Kidney epithelial cell (primary cell): Measurements from ENCODE around the gene CXCL16. TPM values are rescaled to one million over a fixed set of nuclear protein-coding genes. Genes with fewer than 3 reads are reported as not detected.

Source experiments
- DNase-seq: peaks from one replicate; pipeline ENCODE4 v3.0.0-alpha.2; 2010; ENCODE audit warnings: low read depth
- H3K27me3 ChIP-seq: 2 replicates; pipeline ENCODE4 v1.6.0; 2011; ENCODE audit warnings: low read length; ENCODE audit not compliant: control insufficient read depth, insufficient read depth
- H3K36me3 ChIP-seq: 2 replicates; pipeline ENCODE4 v1.5.1; 2011; ENCODE audit warnings: low read length; ENCODE audit not compliant: control insufficient read depth, insufficient read depth
- H3K4me3 ChIP-seq: 2 replicates; pipeline ENCODE4 v1.5.1; 2011; ENCODE audit warnings: low read depth, mild to moderate bottlenecking, control low read depth, low read length
- total RNA-seq: library from RNA; depleted of rRNA; stranded (reverse); fragments of >200 nt; gene quantifications from 2 replicates; pipeline ENCODE4 v1.2.3, GENCODE V29; 2015
- TF ChIP-seq, protein P1 (sequence below): IDR thresholded peaks from 2 replicates; pipeline ENCODE4 v1.5.1; 2011; ENCODE audit warnings: mild to moderate bottlenecking, moderate library complexity, low read length, control low read depth, inconsistent platforms; ENCODE audit not compliant: insufficient read depth, poor library complexity, severe bottlenecking

CXCL16 gene
- total RNA-seq, 1 donor from 2014 or later: 96.1 TPM

DNA sequence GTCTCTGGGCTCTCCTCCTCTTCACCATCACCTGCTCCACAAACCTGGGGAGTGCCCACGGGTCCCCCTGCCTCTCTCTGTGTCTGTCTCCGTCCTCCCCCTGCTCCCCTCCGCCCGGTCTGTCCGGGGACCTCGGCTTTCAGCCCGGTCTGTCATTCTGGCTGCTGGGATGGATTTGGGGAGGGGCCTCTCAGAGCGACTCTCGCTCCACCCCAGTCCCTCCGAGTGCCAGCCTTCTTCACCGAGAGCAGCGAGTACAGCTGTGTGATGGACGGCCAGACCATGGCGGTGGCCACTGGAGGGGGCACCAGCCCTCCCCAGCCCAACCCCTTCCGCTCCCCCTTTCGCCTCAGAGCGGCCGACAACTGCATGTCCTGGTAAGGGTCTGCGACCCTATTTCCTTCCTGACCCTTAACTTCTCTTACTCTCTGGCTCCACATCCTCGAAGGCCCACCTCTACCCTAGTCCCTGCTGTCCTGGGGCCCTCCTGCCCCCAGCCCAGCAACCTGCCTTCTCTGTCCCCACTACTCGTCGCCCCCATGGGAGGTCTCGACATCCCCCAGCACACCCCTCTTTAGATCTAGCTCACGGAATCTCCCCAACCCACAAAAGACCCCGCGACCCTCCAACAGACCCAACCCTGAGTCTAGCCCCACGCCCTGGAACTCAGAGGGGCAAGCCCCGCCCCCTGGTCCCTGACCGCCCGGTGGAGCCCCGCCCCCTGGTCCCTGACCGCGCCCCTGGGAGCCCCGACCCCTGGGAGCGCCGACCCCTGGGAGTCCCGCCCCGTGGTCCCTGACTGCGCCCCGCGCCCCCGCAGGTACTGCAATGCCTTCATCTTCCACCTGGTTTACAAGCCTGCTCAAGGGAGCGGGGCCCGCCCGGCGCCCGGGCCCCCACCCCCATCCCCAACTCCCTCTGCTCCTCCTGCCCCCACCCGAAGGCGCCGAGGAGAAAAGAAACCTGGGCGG is 5.6 kb upstream of the CXCL16 start:
- Histone ChIP-seq H3K4me3 (no peak overlapping the region), H3K27me3 (peaks cover 51% of the 10 kb centered on the region), H3K36me3 (no peaks in the 10 kb centered on the region)
- no peak for DNase-seq
- TF ChIP-seq, protein P1, sequence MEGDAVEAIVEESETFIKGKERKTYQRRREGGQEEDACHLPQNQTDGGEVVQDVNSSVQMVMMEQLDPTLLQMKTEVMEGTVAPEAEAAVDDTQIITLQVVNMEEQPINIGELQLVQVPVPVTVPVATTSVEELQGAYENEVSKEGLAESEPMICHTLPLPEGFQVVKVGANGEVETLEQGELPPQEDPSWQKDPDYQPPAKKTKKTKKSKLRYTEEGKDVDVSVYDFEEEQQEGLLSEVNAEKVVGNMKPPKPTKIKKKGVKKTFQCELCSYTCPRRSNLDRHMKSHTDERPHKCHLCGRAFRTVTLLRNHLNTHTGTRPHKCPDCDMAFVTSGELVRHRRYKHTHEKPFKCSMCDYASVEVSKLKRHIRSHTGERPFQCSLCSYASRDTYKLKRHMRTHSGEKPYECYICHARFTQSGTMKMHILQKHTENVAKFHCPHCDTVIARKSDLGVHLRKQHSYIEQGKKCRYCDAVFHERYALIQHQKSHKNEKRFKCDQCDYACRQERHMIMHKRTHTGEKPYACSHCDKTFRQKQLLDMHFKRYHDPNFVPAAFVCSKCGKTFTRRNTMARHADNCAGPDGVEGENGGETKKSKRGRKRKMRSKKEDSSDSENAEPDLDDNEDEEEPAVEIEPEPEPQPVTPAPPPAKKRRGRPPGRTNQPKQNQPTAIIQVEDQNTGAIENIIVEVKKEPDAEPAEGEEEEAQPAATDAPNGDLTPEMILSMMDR: no peak

DNA sequence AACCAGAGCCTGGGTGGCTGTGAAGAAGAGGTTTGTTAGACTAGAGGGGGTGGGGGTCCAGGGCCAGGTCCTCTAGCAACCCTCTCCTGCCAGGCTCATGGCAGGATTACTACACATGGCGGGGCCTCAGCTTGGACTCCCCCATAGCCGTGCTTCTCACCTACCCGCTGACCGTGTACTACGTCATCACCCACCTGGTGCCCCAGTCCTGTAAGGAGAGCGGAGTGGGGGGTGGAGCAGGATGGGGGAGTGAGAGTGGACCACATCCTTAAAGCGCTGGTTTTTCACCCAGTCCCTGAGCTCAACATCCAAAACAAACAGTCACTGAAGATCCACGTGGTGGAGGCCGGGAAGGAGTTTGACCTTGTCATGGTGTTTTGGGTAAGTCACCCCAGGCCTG is 4.2 kb upstream of the CXCL16 start:
- Histone ChIP-seq H3K4me3 (no peak overlapping the region), H3K36me3 (no peaks in the 10 kb centered on the region), H3K27me3 (peaks cover 60% of the 10 kb centered on the region)
- no peak for DNase-seq
- TF ChIP-seq, protein P1: no peak

DNA sequence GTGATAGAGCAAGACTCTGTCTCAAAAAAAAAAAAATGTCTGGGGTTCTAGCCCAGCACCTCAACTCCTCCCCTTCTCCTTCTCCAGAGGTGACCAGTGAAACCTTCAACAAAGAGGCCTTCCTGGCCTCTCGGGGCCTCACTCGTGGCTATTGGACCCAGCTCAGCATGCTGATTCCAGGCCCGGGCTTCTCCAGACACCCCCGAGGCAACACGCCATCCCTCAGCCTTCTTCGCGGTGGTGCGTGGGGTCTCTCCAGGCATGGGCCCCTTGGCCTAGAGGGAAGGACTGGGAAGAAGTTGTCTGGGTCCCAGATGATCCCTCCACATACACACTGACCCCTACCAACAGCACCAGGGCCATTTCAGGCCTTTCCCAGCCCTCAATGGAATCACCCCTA is 3.5 kb upstream of the CXCL16 start:
- TF ChIP-seq, protein P1: no peak
- Histone ChIP-seq H3K36me3 (no peaks in the 10 kb centered on the region), H3K4me3 (no peak overlapping the region), H3K27me3 (peaks cover 61% of the 10 kb centered on the region)
- DNase-seq: no peak

DNA sequence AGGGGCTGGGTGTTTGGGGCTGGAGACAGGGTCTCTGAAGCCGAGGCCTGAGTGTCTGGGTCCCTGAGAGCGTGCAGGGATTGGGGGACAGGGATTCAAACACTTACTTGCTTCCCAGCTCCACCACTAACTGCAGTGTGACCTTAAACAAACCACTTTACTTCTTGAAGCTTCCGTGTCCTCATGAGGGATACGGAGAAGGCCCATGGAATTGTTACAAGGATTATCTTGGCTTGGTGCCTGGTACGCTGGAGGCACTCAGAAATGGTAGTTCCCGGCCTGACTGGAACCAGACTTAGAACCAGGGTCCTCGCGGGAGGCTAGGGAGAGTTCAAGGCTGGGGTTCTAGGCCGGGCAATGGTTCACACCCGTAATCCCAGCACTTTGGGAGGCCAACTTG is 2.9 kb upstream of the CXCL16 start:
- Histone ChIP-seq H3K4me3 (no peak overlapping the region), H3K27me3 (peaks cover 62% of the 10 kb centered on the region), H3K36me3 (no peaks in the 10 kb centered on the region)
- DNase-seq: no peak
- TF ChIP-seq, protein P1: no peak

DNA sequence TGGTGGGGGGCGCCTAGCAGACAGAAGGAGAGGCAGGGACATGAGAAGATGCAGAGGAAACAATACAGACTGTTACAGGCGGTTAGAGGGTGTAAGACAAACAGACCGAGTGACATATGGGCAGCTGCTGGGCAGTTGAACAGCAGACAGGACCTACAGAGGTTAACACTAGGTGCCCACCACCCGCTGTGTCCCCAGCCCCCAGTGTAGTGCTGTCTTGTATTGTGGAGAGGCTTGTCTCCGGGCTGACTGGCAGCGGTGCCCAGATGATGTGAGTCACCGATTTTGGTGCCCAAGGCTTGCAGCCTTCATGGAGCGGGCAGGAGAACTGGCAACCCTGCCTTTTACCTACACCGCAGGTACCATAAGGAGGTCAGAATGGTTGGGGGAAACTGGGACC is 2.4 kb upstream of the CXCL16 start:
- TF ChIP-seq, protein P1: no peak
- Histone ChIP-seq H3K27me3 (peaks cover 62% of the 10 kb centered on the region), H3K36me3 (no peaks in the 10 kb centered on the region), H3K4me3 (no peak overlapping the region)
- DNase-seq: no peak
